NCI-H2107 treated with DMSO at 0.1 percent for 48 hours (cell line): ENCODE measurements around the gene TMOD2.

Experiments
- DNase-seq: peaks from one replicate; lab custom pipeline; 2025; ENCODE audit not compliant: unreplicated experiment; lab: John Stamatoyannopoulos, UW

Gene TMOD2

GRCh38 chr15:51735228-51736010 is 16.0 kb upstream of the TMOD2 start:
- peak; percentile 7 for DNase-seq

GRCh38 chr15:51736069-51736468 is 15.3 kb upstream of the TMOD2 start:
- DNase-seq, result peak; percentile 26

GRCh38 chr15:51736751-51737521 is 14.5 kb upstream of the TMOD2 start:
- DNase-seq, result peak; percentile 67

DNA sequence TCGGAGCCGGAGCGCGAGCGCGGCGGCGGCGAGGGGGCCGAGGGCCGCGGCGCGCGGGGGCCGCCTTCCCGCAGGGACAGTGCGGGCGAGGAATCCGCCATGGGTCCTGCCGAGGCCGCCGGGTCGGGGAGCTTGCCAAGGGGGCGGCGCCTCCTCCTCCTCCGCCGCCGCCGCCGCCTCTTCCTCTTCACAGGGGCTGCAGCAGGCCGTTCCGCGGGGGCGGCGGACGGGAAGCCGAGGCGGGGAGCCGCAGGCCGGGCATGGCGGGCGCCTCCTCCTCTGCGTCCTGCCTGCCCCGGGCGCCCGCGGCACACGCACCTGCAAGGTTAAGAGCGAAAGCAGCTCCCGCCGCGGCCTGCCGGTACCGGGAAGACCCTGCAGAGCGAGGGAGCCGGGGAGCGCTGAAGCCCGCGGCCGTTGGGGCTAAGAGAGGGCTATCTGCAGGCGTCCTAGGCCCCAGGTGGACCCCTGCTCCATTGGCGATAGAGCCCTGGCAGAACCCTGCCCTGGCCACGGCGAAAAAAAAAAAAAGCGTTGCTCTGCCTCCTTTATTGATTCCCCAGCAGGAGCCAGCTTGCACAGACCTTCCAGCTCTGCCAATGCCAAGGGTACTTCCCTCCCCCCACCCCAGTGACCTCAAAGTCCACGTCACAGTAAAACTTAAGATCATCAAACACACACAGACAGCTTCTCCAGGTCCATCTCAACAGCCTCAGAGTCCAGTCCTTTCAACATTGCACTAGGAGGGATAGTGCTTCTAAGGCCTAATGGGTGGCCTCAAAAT is 13.7 kb upstream of the TMOD2 start, which contains the start of gene LYSMD2:
Gene LYSMD2, minus strand, starts transcription at position 134 of the 784 bp plus-strand sequence. Its CDS starts 33 bp downstream, at position 101.
- peak; percentile 16 for DNase-seq

DNA sequence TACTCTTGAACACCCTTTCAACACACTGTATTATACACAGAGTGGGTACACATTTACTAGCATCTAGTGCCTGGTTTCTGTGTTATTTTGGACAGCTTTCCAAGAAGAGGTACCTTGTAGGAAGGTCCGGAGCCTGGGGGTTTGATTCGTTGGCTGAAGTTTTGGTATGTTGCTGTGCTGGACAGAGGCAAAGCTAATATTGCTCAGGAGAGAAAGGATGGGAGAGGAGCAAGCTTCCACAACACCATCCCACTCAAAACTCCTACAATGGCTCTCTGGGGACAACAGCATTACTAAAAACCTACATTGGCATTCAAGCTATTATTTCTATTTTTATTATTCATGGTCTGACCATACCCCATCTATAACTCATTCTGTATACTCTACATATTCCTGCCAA is 12.8 kb upstream of the TMOD2 start:
- DNase-seq, result no peak

- DNase-seq, result no peak
Observed at GRCh38 chr15:51739061-51739712, 12.2 kb upstream of the TMOD2 start.

DNA sequence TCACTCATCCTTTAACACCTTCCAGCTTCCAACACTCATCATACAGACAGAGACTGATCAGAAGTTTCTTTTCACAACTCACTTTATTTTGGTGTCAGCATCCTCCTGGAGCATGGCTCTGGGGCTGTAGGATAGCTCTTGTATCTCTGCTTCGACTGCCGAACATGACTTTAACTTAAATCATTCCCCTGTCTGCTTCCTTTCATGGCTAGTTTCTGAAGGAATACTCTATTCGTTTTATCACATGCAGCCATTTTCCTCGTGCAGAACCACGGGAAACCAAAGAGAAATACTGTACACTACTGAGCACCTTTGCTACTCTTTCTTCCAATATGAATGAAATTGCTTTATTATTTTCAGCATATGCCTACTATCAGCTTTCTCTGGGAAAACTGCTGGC is 2.1 kb upstream of the TMOD2 start:
- no peak for DNase-seq

DNA sequence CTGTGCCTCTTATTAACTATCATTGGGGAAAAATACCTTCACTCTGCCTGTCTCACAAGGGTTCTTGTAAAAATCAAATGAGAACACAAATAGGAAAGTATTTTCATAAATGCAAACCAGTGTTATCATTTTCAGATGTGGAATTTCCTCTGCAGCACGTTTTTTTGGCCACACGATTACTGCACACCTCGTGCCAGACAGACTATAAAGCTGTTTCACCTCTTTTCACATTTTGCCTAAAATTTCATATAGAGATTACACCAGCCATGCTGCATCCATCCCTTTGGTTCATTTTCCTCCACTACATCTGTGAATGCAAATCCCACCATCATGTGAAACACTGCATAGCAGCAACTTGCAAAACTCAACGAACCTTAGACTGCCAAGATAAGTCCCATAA is 1.2 kb upstream of the TMOD2 start:
- no peak for DNase-seq

DNA sequence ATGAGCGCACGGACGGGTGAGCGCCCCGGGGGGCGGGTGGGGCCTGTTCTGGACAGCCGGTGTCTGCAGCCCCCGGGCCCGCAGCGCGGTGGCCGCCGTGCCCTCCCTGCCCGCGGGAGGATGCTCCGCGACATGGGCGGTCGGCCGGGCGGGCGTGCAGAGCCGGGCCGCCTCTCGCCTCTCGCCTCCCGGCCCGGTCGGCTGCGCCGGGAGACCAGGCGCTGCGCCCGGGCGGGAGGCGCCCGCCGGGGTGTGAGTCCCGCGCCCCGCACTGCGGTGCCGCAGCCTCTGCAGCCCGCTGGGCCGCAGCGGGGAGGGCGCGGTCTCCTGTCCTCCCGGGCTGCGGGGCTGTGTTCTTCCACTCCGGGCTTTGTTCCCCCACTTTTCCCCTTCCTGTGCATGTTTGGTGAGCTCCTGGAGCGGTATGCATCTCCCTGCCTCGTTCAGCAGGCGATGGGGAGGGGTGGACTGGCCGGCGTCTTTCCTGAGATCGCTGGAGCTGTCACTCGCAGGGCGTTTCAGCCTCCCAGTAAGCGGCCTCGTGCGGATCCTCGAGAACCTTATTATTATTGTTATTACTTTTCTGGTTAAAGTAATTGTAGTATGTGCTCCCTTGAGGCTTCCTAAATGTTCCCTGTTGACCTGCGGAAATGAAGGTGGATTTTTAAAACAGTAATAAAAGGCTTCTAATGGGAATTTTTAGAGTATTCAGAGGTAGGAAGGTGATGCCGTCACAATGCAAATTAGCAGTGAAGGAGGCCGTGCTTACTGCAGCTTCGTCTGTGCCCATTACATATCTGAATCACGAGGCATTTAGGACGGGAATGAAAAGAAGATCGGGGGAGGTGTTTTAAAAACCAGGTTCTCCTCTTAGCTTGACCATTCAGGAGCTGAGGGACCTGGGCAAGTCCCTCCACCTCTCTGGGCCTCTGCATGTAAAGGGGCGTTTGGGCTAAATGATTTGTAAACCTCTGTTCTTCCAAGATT is 593 bp downstream of the TMOD2 start:
- DNase-seq, result peak; percentile 35

DNA sequence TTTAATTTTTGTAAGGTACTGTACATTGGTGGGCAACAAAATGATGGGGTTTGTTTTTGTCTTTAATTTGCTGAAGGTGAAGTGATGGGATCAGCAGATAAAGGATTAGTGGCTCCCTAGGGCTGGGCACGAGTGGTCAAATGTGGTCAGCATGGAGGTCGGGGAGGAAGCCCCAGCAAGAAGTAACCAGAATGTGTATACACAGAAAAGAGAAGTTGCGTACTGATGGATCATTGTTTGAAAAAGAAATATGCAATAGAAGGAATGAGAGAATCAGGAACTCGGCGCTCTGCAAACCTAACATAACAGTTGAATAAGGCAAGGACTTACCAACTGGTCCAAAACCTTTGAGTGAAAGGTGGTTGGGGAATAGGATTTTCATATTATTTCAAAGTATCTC is 1.5 kb downstream of the TMOD2 start:
- no peak for DNase-seq

- DNase-seq, result no peak
Observed at GRCh38 chr15:51754267-51754666, 2.9 kb downstream of the TMOD2 start.

DNA sequence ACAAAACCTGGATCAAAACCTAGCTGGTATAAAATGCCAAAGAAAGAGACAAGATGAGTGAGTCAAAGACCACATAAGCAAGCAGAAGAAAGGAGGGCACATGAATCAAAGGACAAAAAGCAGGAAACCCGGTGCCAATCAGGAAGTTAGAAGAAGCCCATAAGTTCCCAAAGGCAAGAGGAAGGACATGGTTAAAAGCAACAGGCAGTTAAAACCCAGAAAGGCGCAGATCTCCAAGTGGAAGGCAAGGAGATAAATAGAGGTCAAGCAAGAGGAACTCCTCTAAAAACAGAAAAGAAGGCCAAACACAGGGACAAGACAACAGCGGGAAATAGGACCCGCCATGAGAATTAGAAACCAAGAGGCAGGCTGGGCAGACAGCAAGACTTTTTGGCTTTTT is 4.4 kb downstream of the TMOD2 start:
- DNase-seq, result no peak

GRCh38 chr15:51756482-51756881 is 5.1 kb downstream of the TMOD2 start:
- DNase-seq, result no peak

DNA sequence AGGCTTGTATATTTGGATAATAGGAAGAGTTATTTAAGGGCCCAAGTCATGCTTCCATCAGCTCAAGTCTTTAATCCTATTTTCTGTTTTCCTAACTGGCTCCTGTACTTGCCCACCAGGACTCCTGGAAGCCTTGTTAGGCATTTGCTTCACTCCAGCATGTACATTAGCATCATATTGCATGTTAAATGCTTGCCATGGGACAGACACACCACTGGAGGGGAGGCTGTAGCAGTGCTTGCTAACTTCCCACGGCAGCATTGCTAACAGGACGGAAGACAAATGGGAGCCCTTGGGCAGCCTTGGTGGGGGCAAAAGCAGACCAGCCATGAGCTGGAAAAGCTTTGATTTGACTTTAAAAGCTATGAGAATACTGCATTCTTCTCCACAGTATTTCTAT is 6.1 kb downstream of the TMOD2 start:
- DNase-seq, result no peak

DNA sequence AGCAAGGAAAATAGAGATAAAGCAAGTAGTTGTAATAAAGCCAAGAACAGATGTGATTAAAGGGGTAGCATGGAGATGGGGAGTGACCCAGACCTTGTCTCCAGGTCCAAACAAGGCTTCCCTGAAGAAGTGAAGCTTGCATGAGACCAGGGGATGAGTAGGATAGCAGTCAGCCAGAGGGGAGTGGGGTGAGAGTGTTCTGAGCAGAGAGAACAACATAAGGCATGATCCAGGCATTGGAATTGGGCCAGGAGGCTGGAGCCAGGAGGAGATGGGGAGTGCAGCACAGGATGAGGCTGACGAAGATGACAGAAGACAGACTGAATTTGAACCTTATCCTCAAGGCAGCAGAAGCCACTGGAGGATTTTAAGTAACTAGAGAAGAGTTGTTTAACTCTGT is 7.2 kb downstream of the TMOD2 start:
- no peak for DNase-seq

DNA sequence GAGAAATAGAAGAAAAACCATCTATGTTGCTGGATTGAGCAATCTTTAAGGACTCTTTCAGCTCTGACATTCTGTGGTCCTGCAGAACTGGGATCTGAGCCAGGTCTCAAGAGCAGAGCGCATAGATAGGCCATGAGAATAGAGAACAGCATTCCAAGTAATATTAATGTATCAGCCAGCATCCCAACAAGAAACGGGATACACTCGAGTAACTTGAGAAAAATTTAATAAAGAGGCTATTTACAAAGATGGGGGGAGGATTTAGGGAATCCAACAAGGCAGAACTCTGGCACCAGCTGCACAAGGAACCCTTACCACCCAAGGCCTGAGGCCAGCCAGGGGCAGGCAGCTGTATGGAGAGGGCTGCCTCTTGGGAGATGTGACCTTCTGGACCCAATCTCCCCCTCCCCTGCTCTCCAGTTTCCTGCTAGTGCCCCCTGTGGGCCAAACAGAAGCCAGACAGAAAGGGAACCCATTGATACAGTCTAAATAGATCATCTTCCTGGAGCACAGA is 8.2 kb downstream of the TMOD2 start:
- DNase-seq, result peak; percentile 52

DNA sequence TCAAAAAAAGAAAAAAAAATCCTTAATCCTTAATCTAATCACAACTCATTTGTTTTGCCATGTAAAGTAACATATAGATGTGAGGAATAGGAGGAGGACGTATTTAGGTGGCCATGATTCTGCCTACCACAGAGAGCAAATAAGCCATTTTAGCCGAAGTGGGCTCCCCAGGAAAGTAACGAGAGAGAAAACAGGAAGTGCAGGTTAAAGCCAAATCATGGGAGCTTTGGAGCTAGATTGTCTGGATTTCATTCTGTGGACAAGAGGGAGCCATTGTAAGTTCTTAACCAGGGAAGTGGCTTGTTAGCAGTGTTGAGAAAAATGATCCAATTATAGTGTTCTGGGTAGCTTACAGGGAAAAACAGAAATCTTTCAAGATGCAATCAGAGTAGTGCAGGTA is 9.4 kb downstream of the TMOD2 start:
- DNase-seq, result peak; percentile 1

- no peak for DNase-seq
Observed at GRCh38 chr15:51765751-51766150, 14.4 kb downstream of the TMOD2 start.

- no peak for DNase-seq
Observed at GRCh38 chr15:51766341-51766740, 14.9 kb downstream of the TMOD2 start.

GRCh38 chr15:51768018-51768417 is 16.6 kb downstream of the TMOD2 start:
- no peak for DNase-seq
